HCT116 (cell line): ENCODE data around the gene SIAE. TPM values are rescaled to one million over a fixed set of nuclear protein-coding genes. Genes with fewer than 3 reads are reported as not detected.

Experiments
- ATAC-seq: fragments of 200-7000 bp; cut with Tn5 transposase; 2 replicates; pipeline ENCODE4 v1.9.1; 2020; ENCODE audit warnings: mild to moderate bottlenecking, moderate library complexity
- BruUV-seq: library from RNA; stranded (reverse); fragments of 400-500 nt; replicated peaks from 2 replicates; lab custom pipeline; 2021; lab: Mats Ljungman, UMichigan
- CTCF ChIA-PET: fragments of 300-600 bp; sonication (Branson Sonifier 250); formaldehyde crosslinking; loops from one replicate; lab custom pipeline; 2021; ENCODE audit warnings: antibody characterized with exemption; lab: Charles Lee
- POLR2A ChIA-PET: fragments of 300-600, 350-600 bp; sonication (Branson Sonifier 250); formaldehyde crosslinking; loops from one replicate; lab custom pipeline; 2021; ENCODE audit warnings: antibody characterized with exemption; lab: Charles Lee
- RAD21 ChIA-PET, 2 experiments: fragments of 300-600 bp; sonication (Branson Sonifier 250); formaldehyde crosslinking; loops; one replicate each; lab custom pipeline; 2023; ENCODE audit warnings: low total read pairs in 2 of 2; ENCODE audit not compliant: uncharacterized antibody in 2 of 2, unreplicated experiment in 2 of 2, low non-redundant PET in 1 of 2; lab: Charles Lee
- DNase-seq: peaks from one replicate; pipeline ENCODE4 v3.0.0-alpha.2; 2010; ENCODE audit warnings: low read depth, low spot score
- H2AFZ ChIP-seq: fragments of 200-600 bp; shearing (Covaris generic), sonication (generic); 2 replicates; pipeline ENCODE4 v1.6.1; 2017; ENCODE audit warnings: low read depth, mixed run types, mixed read lengths, antibody characterized with exemption, low read length; ENCODE audit not compliant: poor library complexity, severe bottlenecking
- H3K27ac ChIP-seq: 2 replicates; pipeline ENCODE4 v1.5.1; 2012; ENCODE audit warnings: low read depth, low read length
- H3K27me3 ChIP-seq: fragments of 200-600 bp; sonication (generic); 2 replicates; pipeline ENCODE4 v1.6.1; 2016; ENCODE audit warnings: mixed run types, low read length, mixed read lengths; ENCODE audit not compliant: insufficient read depth
- H3K36me3 ChIP-seq, 2 experiments: fragments of 200-500 bp in 1 of 2; fragments of 200-600 bp in 1 of 2; sonication (Bioruptor generic) in 1 of 2; sonication (generic) in 1 of 2; 2 replicates each; pipeline versions ENCODE4 v1.5.1 to v1.6.1; 2014 to 2016; ENCODE audit warnings: low read length in 2 of 2, inconsistent platforms in 1 of 2, mixed read lengths in 1 of 2, mixed run types in 1 of 2; ENCODE audit not compliant: insufficient read depth in 2 of 2, control insufficient read depth in 1 of 2
- H3K4me1 ChIP-seq, 2 experiments: fragments of 200-600 bp in 1 of 2; sonication (generic) in 1 of 2; 2 replicates each; pipeline versions ENCODE4 v1.5.1 to v1.6.1; 2012 to 2017; ENCODE audit warnings: low read length in 2 of 2, inconsistent platforms in 1 of 2, mild to moderate bottlenecking in 1 of 2, mixed read lengths in 1 of 2, mixed run types in 1 of 2, moderate library complexity in 1 of 2; ENCODE audit not compliant: insufficient read depth in 2 of 2, control insufficient read depth in 1 of 2
- H3K4me2 ChIP-seq: fragments of 200-600 bp; sonication (generic); 2 replicates; pipeline ENCODE4 v1.6.1; 2017; ENCODE audit warnings: mixed run types, low read length, mixed read lengths
- H3K4me3 ChIP-seq, 2 experiments: fragments of 200-600 bp in 1 of 2; sonication (generic) in 1 of 2; replicated peaks in 1 of 2; 2 replicates each; pipeline ENCODE4 v1.5.1; 2011 to 2016; ENCODE audit warnings: low read length in 2 of 2, control low read depth in 1 of 2, low read depth in 1 of 2, mild to moderate bottlenecking in 1 of 2, mixed read lengths in 1 of 2, mixed run types in 1 of 2
- H3K79me2 ChIP-seq: fragments of 200-600 bp; sonication (generic); 2 replicates; pipeline ENCODE4 v1.6.1; 2017; ENCODE audit warnings: mild to moderate bottlenecking, mixed run types, low read length, moderate library complexity, mixed read lengths; ENCODE audit not compliant: insufficient read depth
- H3K9ac ChIP-seq: fragments of 200-600 bp; sonication (generic); 2 replicates; pipeline ENCODE4 v1.6.1; 2016; ENCODE audit warnings: low read length, mixed read lengths
- H3K9me2 ChIP-seq: fragments of 200-600 bp; sonication (generic), shearing (Covaris generic); 2 replicates; pipeline ENCODE4 v1.6.1; 2017; ENCODE audit warnings: mixed run types, mild to moderate bottlenecking, moderate library complexity; ENCODE audit not compliant: insufficient read depth
- H3K9me3 ChIP-seq, 2 experiments: fragments of 200-500 bp in 1 of 2; fragments of 200-600 bp in 1 of 2; sonication (Bioruptor generic) in 1 of 2; sonication (generic) in 1 of 2; 2 replicates each; pipeline ENCODE4 v1.6.1; 2014 to 2017; ENCODE audit warnings: low read length in 2 of 2, mixed read lengths in 2 of 2, inconsistent platforms in 1 of 2, low read depth in 1 of 2, mild to moderate bottlenecking in 1 of 2, mixed run types in 1 of 2, moderate library complexity in 1 of 2; ENCODE audit not compliant: control insufficient read depth in 1 of 2, insufficient read depth in 1 of 2
- H4K20me1 ChIP-seq: fragments of 200-600 bp; sonication (generic), shearing (Covaris generic); 2 replicates; pipeline ENCODE4 v1.6.1; 2017; ENCODE audit warnings: mixed run types, mild to moderate bottlenecking, moderate library complexity; ENCODE audit not compliant: insufficient read depth
- ATF3 ChIP-seq: IDR thresholded peaks from 2 replicates; pipeline ENCODE4 v1.6.1; 2012
- CBX3 ChIP-seq: IDR thresholded peaks from 2 replicates; pipeline ENCODE4 v1.6.1; 2012; ENCODE audit warnings: low read depth
- CEBPB ChIP-seq: IDR thresholded peaks from 2 replicates; pipeline ENCODE4 v1.6.1; 2012; ENCODE audit warnings: low read depth
- CTCF ChIP-seq, 3 experiments: fragments of 200-600 bp in 1 of 3; sonication (generic) in 1 of 3; IDR thresholded peaks in 2 of 3; conservative IDR thresholded peaks in 1 of 3; 2 replicates each; pipeline ENCODE4 v1.5.1; 2012 to 2017; ENCODE audit warnings: low read depth in 2 of 3, low read length in 2 of 3, antibody characterized with exemption in 1 of 3, borderline replicate concordance in 1 of 3, control low read depth in 1 of 3, mild to moderate bottlenecking in 1 of 3, mixed read lengths in 1 of 3, mixed run types in 1 of 3, moderate library complexity in 1 of 3; ENCODE audit not compliant: insufficient read depth in 1 of 3
- EZH2 ChIP-seq: fragments of 200-600 bp; sonication (generic); IDR thresholded peaks from 2 replicates; pipeline ENCODE4 v1.6.1; 2017; ENCODE audit warnings: antibody characterized with exemption, mixed run types
- JUND ChIP-seq: IDR thresholded peaks from 2 replicates; pipeline ENCODE4 v1.6.1; 2012
- MAX ChIP-seq: IDR thresholded peaks from 2 replicates; pipeline ENCODE4 v1.6.1; 2012
- POLR2AphosphoS5 ChIP-seq: IDR thresholded peaks from 2 replicates; pipeline ENCODE4 v1.6.1; 2011; ENCODE audit warnings: mild to moderate bottlenecking, low read depth, low read length, moderate library complexity
- RAD21 ChIP-seq: IDR thresholded peaks from 2 replicates; pipeline ENCODE4 v1.6.1; 2012; ENCODE audit warnings: low read depth, mild to moderate bottlenecking
- SRF ChIP-seq: IDR thresholded peaks from 2 replicates; pipeline ENCODE4 v1.6.1; 2012; ENCODE audit warnings: low read depth
- TCF7L2 ChIP-seq: IDR thresholded peaks from 2 replicates; pipeline ENCODE4 v1.7.0; 2011; ENCODE audit warnings: borderline replicate concordance, inconsistent platforms; ENCODE audit not compliant: insufficient read depth, insufficient read length; ENCODE audit errors: extremely low read depth
- ZBTB33 ChIP-seq: IDR thresholded peaks from 2 replicates; pipeline ENCODE4 v1.6.1; 2011; ENCODE audit warnings: mild to moderate bottlenecking, low read length, moderate library complexity; ENCODE audit not compliant: insufficient replicate concordance; ENCODE audit errors: extremely low read depth
- intact Hi-C: fragments of 100-400 bp; cut with micrococcal nuclease; formaldehyde crosslinking; loops from 2 replicates; pipeline ENCODE4 v1.10.0; 2022
- total RNA-seq: library from RNA; stranded (reverse); gene quantifications from one replicate; pipeline ENCODE4 v1.2.1, GENCODE V29; 2021; ENCODE audit not compliant: unreplicated experiment

Gene SIAE
- total RNA-seq, 1 experiment from 2014 or later = 39.2 TPM

- intact Hi-C loops = no loop called here
- ChIA-PET POLR2A (no interaction called here), CTCF (interaction anchor here (1.1 kb wide), 1 partner anchor 130 kb away, joined by 4 read pairs; no protein-coding TSS in a partner anchor)
Observed at GRCh38 chr11:124663861-124664260, 9.7 kb downstream of the SIAE start.

More at GRCh38 chr11:124663861-124664260, 9.7 kb downstream of the SIAE start:
- H3K36me3 ChIP-seq = no peaks in the 10 kb centered on the region
- no peaks in the 10 kb centered on the region for H3K27me3 ChIP-seq
- H3K9me2 ChIP-seq = no peaks in the 10 kb centered on the region
- no peak overlapping the region for H3K4me2 ChIP-seq
- no peak overlapping the region for H3K27ac ChIP-seq
- no peaks in the 10 kb centered on the region for H4K20me1 ChIP-seq
- no peaks in the 10 kb centered on the region for H3K79me2 ChIP-seq
- ATAC-seq = no peak
- no peaks in the 10 kb centered on the region for H3K9me3 ChIP-seq
- TF ChIP-seq CBX3 (no peak), POLR2AphosphoS5 (no peak), RAD21 (no peak), CEBPB (no peak), ATF3 (no peak), JUND (no peak), MAX (no peak), ZBTB33 (no peak), SRF (no peak), CTCF (IDR thresholded peaks at IDR 0.05 in 2 of 3, conservative IDR thresholded peaks at IDR 0.05 in 1 of 3; ENCODE audit: borderline replicate concordance in 1 of 3, insufficient read depth in 1 of 3, low read depth in 2 of 3, low read length in 2 of 3) (no peak), EZH2 (no peak), TCF7L2 (no peak)
- TF ChIP-seq, all 23 proteins: peak for 0
- no TSS peak for BruUV-seq
- RAD21 ChIA-PET = no interaction called here
- no peak overlapping the region for H3K9ac ChIP-seq
- no peak for DNase-seq
- no peaks in the 10 kb centered on the region for H3K4me1 ChIP-seq
- H2AFZ ChIP-seq = no peak overlapping the region
- H3K4me3 ChIP-seq = no peak overlapping the region
